Measurements from ENCODE around the gene EFCAB9. TPM values are rescaled to one million over a fixed set of nuclear protein-coding genes. Genes with fewer than 3 reads are reported as not detected.
"Not testable (repeated sequence)": the region's sequence is repeated elsewhere in the genome, so short reads cannot be mapped to it uniquely, and the experiment has no call there.

The EFCAB9 gene
- total RNA-seq, 1 donor from 2014 or later, result not detected

DNA sequence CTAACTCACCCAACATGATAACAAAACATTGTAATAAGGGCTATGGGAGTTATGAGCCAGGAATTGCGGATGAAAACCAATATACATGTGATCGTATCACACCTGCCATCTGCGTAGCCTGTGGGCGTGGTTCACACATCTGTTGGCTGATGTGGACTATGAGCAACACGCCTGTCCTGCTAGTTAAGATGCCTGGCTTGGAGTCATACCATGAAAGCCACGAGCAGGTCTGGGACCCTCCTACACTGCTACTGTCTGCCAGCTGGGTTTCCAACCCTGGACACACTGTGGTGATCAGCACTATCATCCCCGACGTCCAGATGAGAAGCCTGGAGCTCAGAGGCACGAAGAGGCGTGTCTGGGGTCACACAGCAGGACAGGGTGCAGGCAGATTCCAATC, 46.1 kb upstream of the EFCAB9 start:
- no peaks in the 10 kb centered on the region for H3K36me3 ChIP-seq (ENCODE audit: control insufficient read depth, insufficient read depth, low read length)
- DNase-seq (ENCODE audit: low read depth), result no peak

DNA sequence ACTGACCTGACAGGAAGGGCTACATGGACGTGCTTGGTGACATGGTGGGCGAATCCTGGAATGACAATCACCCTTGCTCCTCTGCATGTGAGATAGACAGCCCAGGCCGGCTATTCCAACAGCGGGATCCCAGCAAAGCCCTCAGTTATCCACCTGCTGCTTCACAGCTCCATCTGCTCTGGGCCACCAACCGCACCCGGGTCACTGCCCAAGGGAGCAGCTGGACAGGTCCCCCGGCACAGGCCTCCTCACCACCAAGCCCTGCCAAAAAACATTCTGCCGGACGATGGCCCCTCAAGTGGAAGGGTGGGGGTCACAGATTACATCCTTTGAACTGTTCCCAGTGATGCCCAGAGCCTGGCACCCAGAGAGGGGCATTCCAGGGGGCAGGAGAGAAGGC, 45.6 kb upstream of the EFCAB9 start:
- FAIRE-seq (no peak), DNase-seq (ENCODE audit: low read depth) (no peak)
- TF ChIP-seq, protein P1, sequence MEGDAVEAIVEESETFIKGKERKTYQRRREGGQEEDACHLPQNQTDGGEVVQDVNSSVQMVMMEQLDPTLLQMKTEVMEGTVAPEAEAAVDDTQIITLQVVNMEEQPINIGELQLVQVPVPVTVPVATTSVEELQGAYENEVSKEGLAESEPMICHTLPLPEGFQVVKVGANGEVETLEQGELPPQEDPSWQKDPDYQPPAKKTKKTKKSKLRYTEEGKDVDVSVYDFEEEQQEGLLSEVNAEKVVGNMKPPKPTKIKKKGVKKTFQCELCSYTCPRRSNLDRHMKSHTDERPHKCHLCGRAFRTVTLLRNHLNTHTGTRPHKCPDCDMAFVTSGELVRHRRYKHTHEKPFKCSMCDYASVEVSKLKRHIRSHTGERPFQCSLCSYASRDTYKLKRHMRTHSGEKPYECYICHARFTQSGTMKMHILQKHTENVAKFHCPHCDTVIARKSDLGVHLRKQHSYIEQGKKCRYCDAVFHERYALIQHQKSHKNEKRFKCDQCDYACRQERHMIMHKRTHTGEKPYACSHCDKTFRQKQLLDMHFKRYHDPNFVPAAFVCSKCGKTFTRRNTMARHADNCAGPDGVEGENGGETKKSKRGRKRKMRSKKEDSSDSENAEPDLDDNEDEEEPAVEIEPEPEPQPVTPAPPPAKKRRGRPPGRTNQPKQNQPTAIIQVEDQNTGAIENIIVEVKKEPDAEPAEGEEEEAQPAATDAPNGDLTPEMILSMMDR (IDR thresholded peaks at IDR 0.05; ENCODE audit: insufficient read depth, low read length, severe bottlenecking), result no peak
- H3K36me3 ChIP-seq (ENCODE audit: control insufficient read depth, insufficient read depth, low read length), result no peaks in the 10 kb centered on the region
- no peaks in the 10 kb centered on the region for H3K27me3 ChIP-seq (ENCODE audit: control insufficient read depth, insufficient read depth, low read length)
- no peak overlapping the region for H3K4me3 ChIP-seq (ENCODE audit: low read depth, low read length)

More for the DNA sequence above, 46.1 kb upstream of the EFCAB9 start:
- FAIRE-seq, result no peak
- TF ChIP-seq, protein P1 (IDR thresholded peaks at IDR 0.05; ENCODE audit: insufficient read depth, low read length, severe bottlenecking), result no peak
- H3K4me3 ChIP-seq (ENCODE audit: low read depth, low read length), result no peak overlapping the region
- no peaks in the 10 kb centered on the region for H3K27me3 ChIP-seq (ENCODE audit: control insufficient read depth, insufficient read depth, low read length)

DNA sequence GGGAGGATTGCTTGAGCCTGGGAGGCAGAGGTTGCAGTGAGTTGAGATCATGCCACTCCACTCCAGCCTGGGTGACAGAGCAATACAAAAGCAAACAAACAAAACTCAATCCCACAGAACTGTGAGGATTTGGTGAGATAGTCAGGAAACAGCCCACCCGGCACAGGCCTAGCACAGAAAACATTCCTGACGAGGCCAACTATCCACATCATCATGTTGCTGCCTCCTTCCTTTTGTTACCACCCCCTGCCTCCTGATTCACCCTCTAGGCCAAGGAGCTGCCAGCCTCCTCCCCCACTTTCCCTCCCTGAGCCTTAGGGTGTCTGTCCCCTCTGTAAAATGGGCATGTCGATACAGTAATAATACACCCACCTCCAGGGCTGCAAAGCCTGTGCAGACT, 44.9 kb upstream of the EFCAB9 start:
- no peaks in the 10 kb centered on the region for H3K36me3 ChIP-seq (ENCODE audit: control insufficient read depth, insufficient read depth, low read length)
- FAIRE-seq, result no peak
- no peaks in the 10 kb centered on the region for H3K27me3 ChIP-seq (ENCODE audit: control insufficient read depth, insufficient read depth, low read length)
- no peak overlapping the region for H3K4me3 ChIP-seq (ENCODE audit: low read depth, low read length)
- DNase-seq (ENCODE audit: low read depth), result no peak
- TF ChIP-seq, protein P1 (IDR thresholded peaks at IDR 0.05; ENCODE audit: insufficient read depth, low read length, severe bottlenecking), result no peak

GRCh38 chr5:172149481-172149880, 44.5 kb upstream of the EFCAB9 start:
- not testable (repeated sequence) for H3K36me3 ChIP-seq (ENCODE audit: control insufficient read depth, insufficient read depth, low read length); H3K4me3 ChIP-seq (ENCODE audit: low read depth, low read length); DNase-seq (ENCODE audit: low read depth); H3K27me3 ChIP-seq (ENCODE audit: control insufficient read depth, insufficient read depth, low read length); FAIRE-seq

GRCh38 chr5:172150514-172151425, 43.2 kb upstream of the EFCAB9 start:
- H3K27me3 ChIP-seq (ENCODE audit: control insufficient read depth, insufficient read depth, low read length), result no peaks in the 10 kb centered on the region
- no peak for DNase-seq (ENCODE audit: low read depth)

DNA sequence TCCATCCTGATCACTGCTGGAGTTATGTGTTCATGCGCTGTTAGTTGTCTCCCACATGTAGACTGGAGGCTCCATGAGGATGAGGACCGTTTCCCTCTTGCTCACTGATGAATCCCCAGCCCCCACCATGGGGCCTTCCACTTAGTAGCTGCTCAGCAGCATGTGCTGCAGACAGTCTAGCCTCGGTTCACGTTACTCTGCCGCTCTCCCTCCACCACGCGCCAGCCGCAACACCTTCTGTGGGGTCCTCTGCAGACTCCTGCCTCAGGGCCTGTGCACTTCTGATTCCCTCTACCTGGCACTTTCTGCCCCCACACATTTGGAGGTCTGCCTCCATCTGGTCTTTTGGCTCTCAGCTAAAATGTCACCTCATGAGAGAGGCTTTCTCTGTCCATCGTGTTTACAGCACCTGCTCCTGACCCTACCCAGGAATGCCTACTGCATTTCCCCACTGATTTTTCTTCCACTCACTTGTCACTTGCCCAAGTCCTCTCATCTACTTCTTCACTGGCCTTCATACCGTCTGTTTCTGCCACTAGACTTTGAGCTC, 42.2 kb upstream of the EFCAB9 start:
- no peak for FAIRE-seq
- no peaks in the 10 kb centered on the region for H3K27me3 ChIP-seq (ENCODE audit: control insufficient read depth, insufficient read depth, low read length)
- no peak overlapping the region for H3K4me3 ChIP-seq (ENCODE audit: low read depth, low read length)
- DNase-seq (ENCODE audit: low read depth), result no peak
- peaks cover 7% of the 10 kb centered on the region for H3K36me3 ChIP-seq (ENCODE audit: control insufficient read depth, insufficient read depth, low read length)
- TF ChIP-seq, protein P1 (IDR thresholded peaks at IDR 0.05; ENCODE audit: insufficient read depth, low read length, severe bottlenecking), result no peak

More at GRCh38 chr5:172150514-172151425, 43.2 kb upstream of the EFCAB9 start:
- TF ChIP-seq, protein P1 (IDR thresholded peaks at IDR 0.05; ENCODE audit: insufficient read depth, low read length, severe bottlenecking), result no peak
- no peak for FAIRE-seq
- Histone ChIP-seq H3K4me3 (ENCODE audit: low read depth, low read length) (no peak overlapping the region), H3K36me3 (ENCODE audit: control insufficient read depth, insufficient read depth, low read length) (peaks cover under 1% of the 10 kb centered on the region)

Data from bronchial epithelial cell (primary cell).